ENCODE data around the gene SYCP1.

- TF ChIP-seq POLR2AphosphoS5 (IDR thresholded peaks at IDR 0.05; ENCODE audit: low read depth, low read length), result no peak
- no peak for TF ChIP-seq REST (IDR thresholded peaks at IDR 0.05; ENCODE audit: insufficient read depth in 1 of 2, low read depth in 2 of 2, low read length in 2 of 2)
- no peak for TF ChIP-seq TAF1 (IDR thresholded peaks at IDR 0.05; ENCODE audit: borderline replicate concordance, insufficient read depth, low read length)
Observed at GRCh38 chr1:115012434-115012833, 157.8 kb downstream of the SYCP1 start.
